HepG2 (cell line): ENCODE results near the gene HDDC3. TPM values are rescaled to one million over a fixed set of nuclear protein-coding genes. Genes with fewer than 3 reads are reported as not detected.
"Not testable (repeated sequence)": the region's sequence is repeated elsewhere in the genome, so short reads cannot be mapped to it uniquely, and the experiment has no call there.

Source experiments
- ATAC-seq: fragments of 200-7000 bp; cut with Tn5 transposase; 3 replicates; pipeline ENCODE4 v1.9.1; 2020; ENCODE audit warnings: mild to moderate bottlenecking, moderate library complexity
- BruUV-seq: library from RNA; stranded (reverse); fragments of 400-500 nt; replicated peaks from 2 replicates; lab custom pipeline; 2021; lab: Mats Ljungman, UMichigan
- CTCF ChIA-PET: fragments of 300-600 bp; formaldehyde crosslinking; extraction: SDS; loops from one replicate; lab custom pipeline; 2021; ENCODE audit warnings: low total read pairs, inconsistent platforms, low intra/inter-chr PET ratio; lab: Yijun Ruan, JAX
- POLR2A ChIA-PET: fragments of 350-600 bp; sonication (Branson Sonifier 250); formaldehyde crosslinking; loops from one replicate; lab custom pipeline; 2020; ENCODE audit warnings: antibody characterized with exemption, inconsistent platforms; lab: Yijun Ruan, JAX
- DNase-seq: peaks from one replicate; pipeline ENCODE4 v3.0.0-alpha.2; 2015; ENCODE audit warnings: low spot score
- FAIRE-seq: peaks from 3 replicates; lab custom pipeline; 2011; peaks lifted over from hg19 to GRCh38; lab: Jason Lieb, UNC
- H2AFZ ChIP-seq: one replicate; pipeline ENCODE4 v1.6.1; 2011; ENCODE audit warnings: low read length, inconsistent platforms
- H3K27ac ChIP-seq: fragments of 300-600 bp; 3 replicates; pipeline ENCODE4 v1.8.0; 2011; ENCODE audit warnings: mixed run types, mild to moderate bottlenecking, mixed read lengths, low read length, inconsistent platforms; ENCODE audit not compliant: insufficient read depth; ENCODE audit errors: extremely low read length
- H3K27me3 ChIP-seq, 2 experiments: fragments of 200-600 bp in 1 of 2; 2 replicates in 1 of 2; 3 replicates in 1 of 2; pipeline versions ENCODE4 v1.6.0 to v1.8.0; 2011; ENCODE audit warnings: low read length in 2 of 2, mild to moderate bottlenecking in 2 of 2, moderate library complexity in 2 of 2, inconsistent platforms in 1 of 2; ENCODE audit not compliant: insufficient read depth in 2 of 2, control insufficient read depth in 1 of 2
- H3K36me3 ChIP-seq, 2 experiments: fragments of 200-600 bp in 1 of 2; replicated peaks in 1 of 2; 2 replicates in 1 of 2; 3 replicates in 1 of 2; pipeline versions ENCODE4 v1.5.1 to v1.8.0; 2011; ENCODE audit warnings: low read length in 2 of 2, inconsistent platforms in 1 of 2; ENCODE audit not compliant: insufficient read depth in 2 of 2, control insufficient read depth in 1 of 2
- H3K4me1 ChIP-seq: 2 replicates; pipeline ENCODE4 v1.5.1; 2012; ENCODE audit warnings: low read length, inconsistent platforms; ENCODE audit not compliant: insufficient read depth
- H3K4me2 ChIP-seq: 2 replicates; pipeline ENCODE4 v1.6.0; 2011; ENCODE audit warnings: low read depth, low read length, inconsistent platforms
- H3K4me3 ChIP-seq, 3 experiments: fragments of 200-600 bp in 1 of 3; sonication (generic), shearing (Covaris generic) in 1 of 3; replicated peaks in 1 of 3; 2 replicates each; pipeline ENCODE4 v1.5.1; 2011 to 2016; ENCODE audit warnings: low read length in 3 of 3, inconsistent platforms in 2 of 3, low read depth in 2 of 3, mild to moderate bottlenecking in 2 of 3, control low read depth in 1 of 3, mixed read lengths in 1 of 3; ENCODE audit not compliant: insufficient read depth in 1 of 3
- H3K79me2 ChIP-seq: one replicate; pipeline ENCODE4 v1.6.1; 2011; ENCODE audit warnings: low read length, inconsistent platforms; ENCODE audit not compliant: insufficient read depth
- H3K9ac ChIP-seq: 2 replicates; pipeline ENCODE4 v1.6.0; 2011; ENCODE audit warnings: mild to moderate bottlenecking, low read depth, low read length, inconsistent platforms; ENCODE audit not compliant: insufficient read depth
- H3K9me3 ChIP-seq: 2 replicates; pipeline ENCODE4 v1.5.1; 2012; ENCODE audit warnings: mild to moderate bottlenecking, low read length
- H4K20me1 ChIP-seq: 2 replicates; pipeline ENCODE4 v1.6.0; 2011; ENCODE audit warnings: inconsistent platforms, mild to moderate bottlenecking, low read length, moderate library complexity; ENCODE audit not compliant: insufficient read depth
- ATAD3A ChIP-seq: sonication (generic); formaldehyde crosslinking; IDR thresholded peaks from 2 replicates; pipeline ENCODE4 v1.4.0; 2020; ENCODE audit warnings: missing genetic modification reagents
- HMGA1 ChIP-seq: sonication (generic); formaldehyde crosslinking; conservative IDR thresholded peaks from 2 replicates; pipeline ENCODE4 v1.4.0; 2020; ENCODE audit warnings: missing genetic modification reagents
- NFYB ChIP-seq: sonication (generic); formaldehyde crosslinking; IDR thresholded peaks from 2 replicates; pipeline ENCODE4 v1.4.0; 2020; ENCODE audit warnings: missing genetic modification reagents
- NR2C2 ChIP-seq: sonication (generic); formaldehyde crosslinking; IDR thresholded peaks from 2 replicates; pipeline ENCODE4 v1.4.0; 2020; ENCODE audit warnings: missing genetic modification reagents, mild to moderate bottlenecking, moderate library complexity, borderline replicate concordance
- STAT5B ChIP-seq: sonication (generic); formaldehyde crosslinking; IDR thresholded peaks from 2 replicates; pipeline ENCODE4 v1.4.0; 2020; ENCODE audit warnings: missing genetic modification reagents
- ZNF224 ChIP-seq: sonication (generic); formaldehyde crosslinking; IDR thresholded peaks from 2 replicates; pipeline ENCODE4 v1.5.0; 2020; ENCODE audit warnings: mild to moderate bottlenecking, missing genetic modification reagents
- ZNF567 ChIP-seq: sonication (generic); formaldehyde crosslinking; IDR thresholded peaks from 2 replicates; pipeline ENCODE4 v1.8.1; 2023; ENCODE audit warnings: mild to moderate bottlenecking, missing genetic modification reagents, borderline replicate concordance
- ZNF709 ChIP-seq: sonication (generic); formaldehyde crosslinking; IDR thresholded peaks from 2 replicates; pipeline ENCODE4 v1.5.0; 2020; ENCODE audit warnings: mild to moderate bottlenecking, missing genetic modification reagents
- ZNF713 ChIP-seq: sonication (generic); formaldehyde crosslinking; IDR thresholded peaks from 2 replicates; pipeline ENCODE4 v1.4.0; 2020; ENCODE audit warnings: mild to moderate bottlenecking, missing genetic modification reagents
- WGBS: methylation state at CpG from one replicate; pipeline ENCODE4 v1.1.6; 2017; ENCODE audit warnings: low lambda C conversion rate; 5-methylcytosine and 5-hydroxymethylcytosine counted together
- in situ Hi-C: cut with HindIII; loops from 2 replicates; pipeline ENCODE4 v1.10.0; 2017; ENCODE audit warnings: low pct_unique_long_range_greater_than_20kb; ENCODE audit not compliant: extremely low pct_ligation_motif_present
- intact Hi-C: fragments of 100-400 bp; cut with micrococcal nuclease; formaldehyde crosslinking; loops from one replicate; pipeline ENCODE4 v1.10.0; 2022; ENCODE audit not compliant: unreplicated experiment
- polyA plus RNA-seq, 8 experiments: library from polyadenylated mRNA; depleted of rRNA in 3 of 8; stranded (reverse) in 7 of 8; unstranded in 1 of 8; fragments of >200 nt; fragmentation: Illumina TruSeq in 4 of 8; extraction: Trizol in 4 of 8; gene quantifications; 2 replicates each; pipeline versions ENCODE4 v1.2.1 to v1.2.3, GENCODE V29; 2011 to 2016; ENCODE audit warnings: low read depth in 4 of 8, missing spikeins in 1 of 8, mixed read lengths in 1 of 8; ENCODE audit not compliant: insufficient read depth in 1 of 8
- total RNA-seq, 5 experiments: library from RNA; depleted of rRNA; stranded (reverse); fragments of >200 nt; fragmentation: Illumina TruSeq; extraction: Trizol; gene quantifications; 2 replicates each; pipeline ENCODE4 v1.2.3, GENCODE V29; 2016; ENCODE audit warnings: low read depth in 1 of 5
- TF ChIP-seq, protein P1 (sequence below): sonication (generic); formaldehyde crosslinking; IDR thresholded peaks from 2 replicates; pipeline ENCODE4 v1.5.1; 2020; ENCODE audit warnings: missing genetic modification reagents, mild to moderate bottlenecking, borderline replicate concordance
- TF ChIP-seq, protein P2 (sequence below): sonication (generic); formaldehyde crosslinking; IDR thresholded peaks from 2 replicates; pipeline ENCODE4 v1.8.1; 2022; ENCODE audit warnings: mild to moderate bottlenecking, missing genetic modification reagents
- TF ChIP-seq, protein P3 (sequence below): sonication (generic); formaldehyde crosslinking; IDR thresholded peaks from 2 replicates; pipeline ENCODE4 v1.4.0; 2020; ENCODE audit warnings: missing genetic modification reagents, borderline replicate concordance

HDDC3 gene
- total and polyA plus RNA-seq, 2 of the 13 experiments (the other 11 are each of a cell fraction or from before 2014, with no cell fraction given) = 18.7 to 28.3 TPM

DNA sequence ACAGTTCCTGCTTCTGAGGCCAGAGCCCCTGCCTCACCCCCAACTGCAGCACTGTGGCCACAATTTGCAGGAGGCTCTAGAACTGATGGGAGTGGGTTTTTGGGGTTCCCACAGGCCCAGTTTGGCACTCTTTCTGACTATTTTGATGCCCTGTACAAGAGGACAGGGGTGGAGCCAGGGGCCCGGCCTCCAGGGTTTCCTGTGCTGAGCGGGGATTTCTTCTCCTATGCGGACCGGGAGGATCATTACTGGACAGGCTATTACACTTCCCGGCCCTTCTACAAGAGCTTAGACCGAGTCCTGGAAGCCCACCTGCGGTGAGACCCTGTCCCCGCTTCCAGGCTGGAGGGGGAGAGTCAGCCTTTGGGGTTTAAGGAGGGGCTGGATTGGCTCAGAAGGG lies 22.4 kb downstream of the HDDC3 start (continued):
- TF ChIP-seq NR2C2 (CRISPR knock-in tag) = no peak
- TF ChIP-seq, all 625 proteins: peak for 0

DNA sequence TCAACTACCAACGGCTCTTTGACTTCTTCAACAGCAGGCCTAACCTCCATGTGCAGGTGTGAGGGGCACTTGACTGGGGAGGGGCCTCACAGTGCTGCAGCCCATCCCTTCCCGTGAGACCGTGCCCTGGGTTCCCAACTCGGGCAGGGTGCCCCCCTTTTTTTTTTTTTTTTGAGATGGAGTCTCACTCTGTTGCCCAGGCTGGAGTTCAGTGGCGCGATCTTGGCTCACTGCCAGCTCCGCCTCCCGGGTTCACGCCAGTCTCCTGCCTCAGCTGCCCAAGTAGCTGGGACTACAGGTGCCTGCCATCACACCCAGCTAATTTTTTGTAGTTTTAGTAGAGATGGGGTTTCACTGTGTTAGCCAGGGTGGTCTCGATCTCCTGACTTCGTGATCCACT lies 22.9 kb downstream of the HDDC3 start:
- H3K4me1 ChIP-seq, H3K4me2 ChIP-seq, ATAC-seq, POLR2A ChIA-PET, BruUV-seq, H4K20me1 ChIP-seq, FAIRE-seq, DNase-seq, H3K27me3 ChIP-seq, H3K9ac ChIP-seq, intact Hi-C loops, in situ Hi-C loops, H3K9me3 ChIP-seq, H3K27ac ChIP-seq, CTCF ChIA-PET, H3K79me2 ChIP-seq, H3K4me3 ChIP-seq, H2AFZ ChIP-seq: not testable (repeated sequence)
- 92% methylated on average over 11 of the region's 11 CpGs for WGBS
- H3K36me3 ChIP-seq = peaks cover 22 to 73% of the 10 kb centered on the region in 2 experiments

DNA sequence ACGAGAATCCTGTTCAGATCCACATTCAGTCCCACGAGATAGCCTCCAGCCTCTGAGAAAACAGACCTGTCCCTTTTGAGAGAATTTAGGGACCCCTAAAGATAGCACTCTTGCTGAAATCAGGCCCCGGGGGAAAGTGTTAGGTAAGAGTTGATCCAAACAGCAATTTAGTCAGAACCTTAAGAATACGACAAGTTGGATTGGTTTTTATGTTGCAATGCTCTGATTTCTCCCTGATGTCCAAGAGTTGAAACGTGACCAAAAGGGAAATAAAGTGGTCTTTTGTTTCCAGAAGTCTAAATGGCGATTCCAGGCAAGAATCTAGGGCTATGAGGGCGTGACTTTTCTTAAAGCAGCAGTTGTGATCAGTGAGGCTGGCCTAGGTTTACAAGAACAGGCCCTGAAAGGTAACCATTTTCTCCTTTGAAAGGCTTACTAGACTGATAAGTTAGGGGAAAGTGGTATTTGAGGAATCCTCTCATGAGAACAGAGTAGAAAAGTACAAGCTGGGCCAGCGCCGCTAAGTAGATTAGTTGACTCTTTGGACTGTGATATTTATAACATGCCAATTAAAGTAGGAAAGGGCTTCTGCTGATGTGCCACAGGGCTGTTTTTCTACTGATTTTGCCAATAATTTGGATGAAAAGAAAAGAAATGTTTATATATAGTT lies 24.4 kb downstream of the HDDC3 start:
- Histone ChIP-seq H3K4me2 (no peak overlapping the region), H3K9ac (no peak overlapping the region), H4K20me1 (no peaks in the 10 kb centered on the region), H3K36me3 (peaks cover 16 to 65% of the 10 kb centered on the region in 2 experiments), H3K9me3 (no peaks in the 10 kb centered on the region), H3K27me3 (no peaks in the 10 kb centered on the region), H3K4me1 (peaks cover 9% of the 10 kb centered on the region; the same call in 1 of the 2 replicates), H3K4me3 (no peak overlapping the region), H3K79me2 (no peaks in the 10 kb centered on the region), H3K27ac (no peak overlapping the region), H2AFZ (no peak overlapping the region)
- 92% methylated on average over 9 of the region's 9 CpGs for WGBS
- no peak for DNase-seq
- intact Hi-C loops = no loop called here
- in situ Hi-C loops = no loop called here
- CTCF ChIA-PET = no interaction called here
- ATAC-seq = no peak
- no peak for FAIRE-seq
- POLR2A ChIA-PET = no interaction called here
- no TSS peak for BruUV-seq
- TF ChIP-seq, protein P1, sequence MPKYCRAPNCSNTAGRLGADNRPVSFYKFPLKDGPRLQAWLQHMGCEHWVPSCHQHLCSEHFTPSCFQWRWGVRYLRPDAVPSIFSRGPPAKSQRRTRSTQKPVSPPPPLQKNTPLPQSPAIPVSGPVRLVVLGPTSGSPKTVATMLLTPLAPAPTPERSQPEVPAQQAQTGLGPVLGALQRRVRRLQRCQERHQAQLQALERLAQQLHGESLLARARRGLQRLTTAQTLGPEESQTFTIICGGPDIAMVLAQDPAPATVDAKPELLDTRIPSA (CRISPR knock-in tag) = no peak
- TF ChIP-seq HMGA1 (CRISPR knock-in tag) (no peak), ATAD3A (CRISPR knock-in tag) (no peak), ZNF224 (CRISPR knock-in tag) (no peak), STAT5B (CRISPR knock-in tag) (no peak), ZNF713 (no peak), NFYB (CRISPR knock-in tag) (no peak), ZNF709 (CRISPR knock-in tag) (no peak), ZNF567 (CRISPR knock-in tag) (no peak)
- TF ChIP-seq, protein P2, sequence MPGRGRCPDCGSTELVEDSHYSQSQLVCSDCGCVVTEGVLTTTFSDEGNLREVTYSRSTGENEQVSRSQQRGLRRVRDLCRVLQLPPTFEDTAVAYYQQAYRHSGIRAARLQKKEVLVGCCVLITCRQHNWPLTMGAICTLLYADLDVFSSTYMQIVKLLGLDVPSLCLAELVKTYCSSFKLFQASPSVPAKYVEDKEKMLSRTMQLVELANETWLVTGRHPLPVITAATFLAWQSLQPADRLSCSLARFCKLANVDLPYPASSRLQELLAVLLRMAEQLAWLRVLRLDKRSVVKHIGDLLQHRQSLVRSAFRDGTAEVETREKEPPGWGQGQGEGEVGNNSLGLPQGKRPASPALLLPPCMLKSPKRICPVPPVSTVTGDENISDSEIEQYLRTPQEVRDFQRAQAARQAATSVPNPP (CRISPR knock-in tag) = no peak
- TF ChIP-seq, protein P3, sequence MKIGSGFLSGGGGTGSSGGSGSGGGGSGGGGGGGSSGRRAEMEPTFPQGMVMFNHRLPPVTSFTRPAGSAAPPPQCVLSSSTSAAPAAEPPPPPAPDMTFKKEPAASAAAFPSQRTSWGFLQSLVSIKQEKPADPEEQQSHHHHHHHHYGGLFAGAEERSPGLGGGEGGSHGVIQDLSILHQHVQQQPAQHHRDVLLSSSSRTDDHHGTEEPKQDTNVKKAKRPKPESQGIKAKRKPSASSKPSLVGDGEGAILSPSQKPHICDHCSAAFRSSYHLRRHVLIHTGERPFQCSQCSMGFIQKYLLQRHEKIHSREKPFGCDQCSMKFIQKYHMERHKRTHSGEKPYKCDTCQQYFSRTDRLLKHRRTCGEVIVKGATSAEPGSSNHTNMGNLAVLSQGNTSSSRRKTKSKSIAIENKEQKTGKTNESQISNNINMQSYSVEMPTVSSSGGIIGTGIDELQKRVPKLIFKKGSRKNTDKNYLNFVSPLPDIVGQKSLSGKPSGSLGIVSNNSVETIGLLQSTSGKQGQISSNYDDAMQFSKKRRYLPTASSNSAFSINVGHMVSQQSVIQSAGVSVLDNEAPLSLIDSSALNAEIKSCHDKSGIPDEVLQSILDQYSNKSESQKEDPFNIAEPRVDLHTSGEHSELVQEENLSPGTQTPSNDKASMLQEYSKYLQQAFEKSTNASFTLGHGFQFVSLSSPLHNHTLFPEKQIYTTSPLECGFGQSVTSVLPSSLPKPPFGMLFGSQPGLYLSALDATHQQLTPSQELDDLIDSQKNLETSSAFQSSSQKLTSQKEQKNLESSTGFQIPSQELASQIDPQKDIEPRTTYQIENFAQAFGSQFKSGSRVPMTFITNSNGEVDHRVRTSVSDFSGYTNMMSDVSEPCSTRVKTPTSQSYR (CRISPR knock-in tag) = no peak
